Glomerular visceral epithelial cell (primary cell): ENCODE data around the gene NGEF.

Experiments
- DNase-seq: peaks from one replicate; pipeline ENCODE4 v3.0.0-alpha.2; 2016; ENCODE audit errors: extremely low spot score

Gene NGEF

DNA sequence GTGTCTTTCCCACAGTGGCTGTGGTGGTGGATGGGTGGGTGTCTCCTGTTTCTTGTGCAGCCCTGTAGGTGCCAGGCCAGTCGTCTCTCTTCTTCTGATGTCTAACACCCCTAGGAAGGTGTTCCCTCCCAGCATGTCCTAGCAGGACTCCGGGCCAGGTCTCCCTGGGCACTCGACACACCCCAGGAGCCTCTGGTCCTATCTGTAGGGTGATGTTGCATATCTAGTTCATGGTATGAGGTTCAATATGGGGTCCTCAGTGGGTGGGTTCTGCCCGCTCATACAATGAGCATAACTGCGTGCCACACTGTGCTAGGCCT lies 14.4 kb downstream of the NGEF start:
- no peak for DNase-seq

DNA sequence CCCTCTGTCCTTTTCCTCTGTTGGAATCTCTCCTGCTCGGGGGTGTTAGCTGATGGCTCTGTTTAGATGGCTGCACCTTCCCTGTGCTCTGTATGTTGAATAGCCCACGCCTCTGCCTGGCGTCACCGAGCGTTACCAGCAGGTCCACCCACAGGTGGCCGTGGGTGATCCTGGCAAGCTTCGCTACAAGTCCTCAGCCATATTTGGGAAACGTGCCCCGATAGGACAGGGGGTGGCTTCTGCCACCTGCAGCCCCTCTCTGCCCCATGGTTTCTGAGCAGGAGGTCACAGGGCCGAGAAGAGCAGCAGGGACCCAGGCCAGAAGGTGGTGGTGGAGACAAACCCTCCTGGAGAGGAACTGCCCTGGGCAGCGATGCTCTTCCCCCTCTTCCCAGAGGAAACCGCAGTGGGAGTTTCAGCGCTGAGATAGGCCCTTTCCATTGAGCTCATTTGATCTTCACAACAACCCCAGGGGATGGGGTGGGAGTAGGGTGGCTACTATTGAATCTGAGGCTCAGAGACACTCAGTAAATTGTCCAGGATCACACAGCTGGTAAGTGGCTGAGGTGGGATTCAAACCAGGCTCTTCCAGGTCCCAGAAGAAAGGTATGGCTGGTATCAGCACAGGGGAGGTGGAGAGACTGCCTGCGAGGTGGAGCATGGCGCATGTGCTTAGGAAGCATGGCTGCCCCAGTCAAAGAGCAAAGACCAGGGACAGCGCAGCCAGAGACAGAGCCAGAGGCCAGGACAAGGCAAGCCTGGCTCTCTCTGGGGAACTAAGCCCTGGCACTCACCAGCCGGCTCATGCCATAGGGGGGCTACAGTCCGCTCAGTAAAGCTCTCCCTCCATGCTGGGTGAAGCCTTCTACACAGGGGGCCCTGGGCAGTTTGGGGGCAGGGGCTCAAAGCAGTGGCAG lies 15.0 kb downstream of the NGEF start:
- no peak for DNase-seq

DNA sequence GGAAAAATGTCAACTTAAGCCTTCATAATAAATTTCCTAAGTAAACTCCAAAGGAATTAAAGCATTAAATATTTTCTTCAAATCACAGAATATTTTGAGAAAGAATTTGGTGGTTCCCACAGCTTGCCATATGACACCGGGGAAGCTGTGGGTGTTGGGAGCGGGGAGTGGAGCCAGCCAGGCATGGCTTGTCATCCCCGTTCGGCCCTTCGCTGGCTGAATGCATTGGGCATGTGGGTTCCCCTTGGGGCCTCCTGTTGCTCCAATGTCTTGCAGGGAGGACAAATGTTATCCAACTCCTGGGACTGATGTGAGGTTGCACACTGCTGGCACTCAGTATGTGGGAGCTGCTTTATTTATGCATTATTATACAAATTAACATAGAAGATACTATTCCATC lies 18.6 kb downstream of the NGEF start:
- DNase-seq: no peak

DNA sequence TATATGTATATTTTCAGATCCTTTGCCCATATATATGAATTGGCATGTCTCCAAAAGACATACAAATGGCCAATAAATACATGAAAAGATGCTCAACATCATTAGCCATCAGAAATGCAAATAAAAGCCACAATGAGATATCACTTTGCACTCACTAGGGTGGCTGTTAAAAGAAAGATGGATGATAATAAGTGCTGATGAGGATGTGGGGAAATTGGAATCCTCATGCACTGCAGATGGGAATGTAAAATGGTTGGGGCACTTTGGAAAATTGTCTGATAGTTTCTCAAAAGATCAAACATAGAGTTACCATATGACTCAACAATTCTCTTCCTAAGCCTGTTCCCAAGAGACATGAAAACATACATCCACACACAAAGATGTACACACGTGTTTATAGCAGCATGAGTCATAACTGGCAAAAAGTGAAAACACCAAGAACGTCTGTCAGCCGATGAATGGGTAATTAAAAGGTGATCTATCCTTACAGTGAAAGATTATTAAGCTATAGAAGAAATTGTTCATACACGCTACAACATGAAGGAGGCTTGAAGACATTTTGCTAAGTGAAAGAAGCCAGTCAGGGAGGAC lies 19.7 kb downstream of the NGEF start:
- DNase-seq: no peak

DNA sequence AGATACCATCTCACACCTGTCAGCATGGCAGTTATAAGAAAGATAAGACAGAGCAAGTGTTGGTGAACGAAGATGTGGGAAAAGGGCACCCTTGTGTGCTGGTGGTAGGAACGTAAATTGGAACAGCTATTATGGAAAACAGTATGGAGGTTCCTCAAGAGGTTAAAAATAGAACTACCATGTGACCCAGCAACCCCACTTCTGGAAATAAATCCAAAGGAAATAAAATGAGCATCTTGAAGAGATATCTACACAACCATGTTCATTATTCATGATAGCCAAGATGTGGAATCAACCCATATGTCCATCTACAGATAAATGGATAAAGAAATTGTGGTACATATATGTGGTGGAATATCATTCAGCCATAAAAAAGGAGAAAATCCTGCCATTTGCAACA lies 26.9 kb downstream of the NGEF start:
- DNase-seq: no peak

DNA sequence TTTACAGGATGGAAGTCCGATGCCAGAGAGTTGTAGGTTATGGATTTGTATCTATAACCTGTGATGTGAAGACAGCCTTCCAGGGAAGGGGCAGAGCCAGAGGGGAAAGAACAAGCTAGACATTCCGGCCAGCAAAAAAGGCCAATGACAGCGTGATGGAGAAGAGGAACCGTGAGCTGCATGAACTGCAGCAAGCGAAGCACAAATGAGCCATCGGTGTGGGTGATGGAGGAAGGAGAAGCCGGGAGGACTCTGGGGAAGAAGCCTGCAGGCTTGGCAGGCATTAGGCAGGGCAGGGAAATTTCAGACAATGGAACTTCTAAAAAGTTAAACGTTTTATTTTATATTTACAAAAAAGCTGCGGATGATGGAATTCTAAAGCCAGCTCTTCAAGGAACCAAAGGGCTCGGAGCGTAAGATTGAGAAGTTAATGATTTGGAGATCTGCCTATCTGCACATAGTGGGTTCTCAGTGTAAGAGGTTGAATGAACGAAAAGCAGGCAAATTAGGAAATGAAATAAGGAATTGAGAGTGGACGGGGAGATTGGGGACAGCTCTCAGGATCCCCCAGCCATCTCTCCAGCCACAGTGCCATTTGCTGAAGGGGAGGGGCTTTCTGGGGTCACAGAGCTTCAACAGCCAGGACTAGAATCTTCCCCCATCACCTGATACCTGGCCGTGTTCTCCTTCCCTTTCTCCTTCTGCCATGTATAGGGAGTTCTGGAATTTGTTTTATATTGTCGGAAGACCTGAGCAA lies 28.4 kb downstream of the NGEF start:
- DNase-seq: no peak

DNA sequence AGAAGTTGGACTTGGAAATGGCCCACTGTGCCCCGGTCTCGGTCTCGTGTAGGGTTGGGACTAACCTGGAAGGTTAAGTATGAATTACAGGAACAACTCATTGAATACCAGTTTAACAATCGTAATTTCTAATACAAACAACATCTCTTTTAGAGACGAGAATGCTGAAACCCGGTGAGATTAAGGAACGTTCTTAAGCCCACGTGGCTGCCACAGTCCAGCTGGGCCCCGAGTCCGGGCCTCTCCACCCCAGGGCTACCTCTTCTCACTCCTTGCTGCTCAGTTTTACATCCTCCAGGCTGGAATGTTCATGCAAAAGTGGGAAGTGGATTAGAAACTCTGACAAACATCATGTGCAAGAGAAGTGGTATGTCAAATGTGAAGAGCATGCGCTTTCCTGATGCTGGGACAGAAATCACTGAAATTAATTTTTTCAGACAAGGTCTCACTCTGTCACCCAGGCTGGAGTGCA lies 29.4 kb downstream of the NGEF start:
- no peak for DNase-seq

DNA sequence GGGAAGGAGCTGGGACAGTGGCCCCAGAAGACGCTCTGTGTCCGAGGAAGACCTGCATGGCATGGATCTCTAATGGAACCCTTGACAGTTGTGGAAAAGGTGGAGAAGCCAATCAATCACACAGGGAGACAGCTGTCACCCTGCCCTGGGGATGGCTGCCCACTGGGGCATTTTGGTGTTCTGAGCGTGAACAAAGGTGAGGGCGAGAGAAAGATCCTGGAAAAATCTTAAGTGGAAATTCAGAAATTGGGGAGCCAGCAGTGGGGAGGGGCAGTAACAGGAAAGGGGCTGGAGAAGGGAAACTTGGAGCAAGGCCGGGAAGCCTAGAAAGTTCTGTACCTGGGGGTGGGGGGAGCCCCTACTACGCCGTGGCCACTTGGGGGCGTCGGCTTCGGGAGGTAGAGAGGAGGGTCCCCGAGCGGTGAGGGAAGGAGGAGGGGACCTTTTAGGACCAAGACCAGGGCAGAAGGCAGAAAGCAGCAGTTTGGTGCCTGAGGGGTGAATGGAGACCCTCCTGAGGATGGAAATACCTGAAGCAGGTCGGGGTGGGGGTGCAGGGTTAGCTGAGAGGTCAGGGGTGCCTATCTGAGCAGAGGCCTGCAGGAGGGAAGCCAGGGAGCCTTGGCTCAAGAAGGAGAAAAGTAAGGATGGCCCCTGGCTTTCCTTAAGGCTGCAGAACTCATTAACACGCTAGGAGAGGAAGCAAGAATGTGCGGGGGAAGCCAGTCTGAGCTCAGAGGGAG lies 30.0 kb downstream of the NGEF start:
- no peak for DNase-seq

DNA sequence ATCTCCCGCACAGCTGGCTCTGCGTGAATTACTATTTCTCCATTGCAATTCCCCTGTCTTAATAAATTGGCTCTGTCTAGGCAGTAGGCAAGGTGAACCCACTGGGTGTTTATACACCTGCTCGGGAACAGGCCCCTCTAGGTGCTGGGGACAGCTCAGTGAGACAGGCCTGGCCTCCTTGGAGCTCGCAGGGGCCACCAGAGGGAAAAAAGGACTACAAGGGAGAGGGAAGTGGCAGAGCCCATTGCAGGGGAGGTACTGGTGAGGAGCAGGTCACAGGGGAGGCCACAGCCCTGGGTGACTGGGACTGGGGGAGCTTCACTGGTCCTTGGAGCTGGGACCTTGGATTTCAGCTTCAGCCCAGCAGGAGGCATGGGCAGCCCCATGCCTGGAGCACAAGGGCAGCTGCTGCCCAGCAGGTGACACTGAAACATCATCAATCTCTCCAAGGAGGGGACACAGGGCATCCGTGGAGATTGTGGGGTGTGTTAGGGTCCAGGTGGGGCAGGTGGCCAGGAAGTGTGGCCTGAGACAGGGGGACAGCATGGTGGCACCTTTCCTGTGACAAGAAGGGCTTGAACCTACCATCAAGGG lies 31.2 kb downstream of the NGEF start:
- DNase-seq: no peak

DNA sequence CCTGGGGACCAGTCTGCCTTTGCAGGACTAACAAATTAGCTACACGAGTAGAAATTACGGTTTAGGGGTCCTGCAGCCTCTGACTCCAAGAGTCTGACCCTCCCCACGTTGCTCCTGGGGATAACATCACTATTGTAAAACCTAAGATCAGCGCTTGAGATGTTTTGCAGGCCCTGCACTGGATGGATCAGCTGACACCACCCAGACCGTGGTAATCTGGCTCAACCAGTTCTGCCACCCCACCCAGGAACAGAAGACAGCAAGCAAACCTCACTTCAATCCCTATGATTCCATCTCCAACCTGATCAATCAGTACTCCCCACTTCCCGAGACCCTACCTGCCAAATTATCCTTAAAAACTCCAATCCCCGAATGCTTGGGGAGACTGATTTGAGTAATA lies 31.7 kb downstream of the NGEF start:
- DNase-seq: no peak

DNA sequence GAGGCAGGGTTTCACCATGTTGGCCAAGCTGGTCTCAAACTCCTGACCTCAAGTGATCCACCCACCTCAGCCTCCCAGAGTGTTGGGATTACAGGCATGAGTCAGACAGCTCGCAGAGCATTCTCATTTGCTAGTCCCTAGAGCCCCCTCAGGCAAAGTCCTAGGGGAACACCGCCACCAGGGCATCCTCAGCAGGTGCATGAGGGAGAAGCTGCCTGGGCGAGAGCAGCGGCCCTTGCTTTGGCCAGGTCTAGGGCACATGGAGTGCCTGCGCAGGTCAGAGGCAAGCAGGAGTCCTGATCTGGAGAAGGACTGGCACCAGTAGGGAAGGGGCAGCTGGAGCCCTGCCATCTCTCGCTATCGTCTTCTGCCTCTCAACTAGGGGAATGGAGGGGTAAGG lies 32.4 kb downstream of the NGEF start:
- peak; percentile 44 for DNase-seq

DNA sequence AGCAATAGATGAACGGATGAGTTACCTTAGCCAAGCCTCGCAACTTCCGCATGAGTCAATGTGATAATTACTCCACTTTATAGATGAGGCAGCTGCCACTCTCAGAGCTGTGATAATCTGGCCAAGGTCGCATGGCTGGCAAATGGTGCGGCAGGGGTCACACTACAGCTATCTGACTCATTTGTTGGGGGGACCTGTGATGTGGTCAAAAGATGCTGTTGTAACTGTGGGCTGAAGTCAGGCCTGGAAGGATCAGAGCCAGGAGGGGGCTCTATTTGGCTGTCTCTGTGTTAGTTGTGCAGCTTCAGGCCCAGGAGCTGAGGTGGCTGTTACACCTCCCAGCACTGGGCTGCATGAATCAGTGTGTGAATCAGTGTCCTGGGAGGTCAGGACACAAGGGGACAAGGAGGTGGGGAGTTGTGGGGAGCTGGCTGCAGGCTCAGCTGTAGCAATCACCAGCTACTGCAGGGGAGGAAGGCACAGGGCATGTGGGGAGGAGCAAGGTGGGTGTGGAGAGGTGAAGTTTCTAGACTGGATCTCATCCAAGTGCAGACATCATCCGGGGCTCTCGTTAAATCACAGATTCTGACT lies 33.1 kb downstream of the NGEF start:
- peak; percentile 90 for DNase-seq

DNA sequence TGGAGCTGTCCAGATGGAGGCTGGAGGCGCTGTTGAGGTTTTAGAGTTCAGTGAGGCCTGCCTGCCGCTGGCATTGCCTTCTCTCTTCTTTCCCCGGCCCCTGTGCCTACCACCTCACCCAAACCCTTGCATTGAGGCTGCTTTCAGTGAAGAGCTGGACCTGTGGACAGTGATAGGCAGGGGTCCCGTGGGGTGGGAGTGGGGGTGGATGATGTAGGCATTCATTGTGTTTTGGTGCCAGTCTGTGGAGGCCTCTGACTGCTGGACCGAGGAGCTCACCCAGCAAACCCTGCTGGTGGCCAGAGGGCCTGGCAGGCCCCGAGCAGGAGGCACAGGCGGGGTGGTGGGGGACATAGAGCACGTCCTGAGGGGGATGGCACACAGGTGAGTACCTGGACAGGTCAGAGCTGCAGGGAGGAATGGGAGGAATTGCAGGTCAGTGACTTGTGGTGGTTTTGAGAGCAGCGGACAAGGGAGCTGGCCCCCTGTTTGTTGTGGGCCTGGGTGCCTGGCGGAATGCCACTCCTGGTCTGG lies 35.6 kb downstream of the NGEF start:
- DNase-seq: no peak

DNA sequence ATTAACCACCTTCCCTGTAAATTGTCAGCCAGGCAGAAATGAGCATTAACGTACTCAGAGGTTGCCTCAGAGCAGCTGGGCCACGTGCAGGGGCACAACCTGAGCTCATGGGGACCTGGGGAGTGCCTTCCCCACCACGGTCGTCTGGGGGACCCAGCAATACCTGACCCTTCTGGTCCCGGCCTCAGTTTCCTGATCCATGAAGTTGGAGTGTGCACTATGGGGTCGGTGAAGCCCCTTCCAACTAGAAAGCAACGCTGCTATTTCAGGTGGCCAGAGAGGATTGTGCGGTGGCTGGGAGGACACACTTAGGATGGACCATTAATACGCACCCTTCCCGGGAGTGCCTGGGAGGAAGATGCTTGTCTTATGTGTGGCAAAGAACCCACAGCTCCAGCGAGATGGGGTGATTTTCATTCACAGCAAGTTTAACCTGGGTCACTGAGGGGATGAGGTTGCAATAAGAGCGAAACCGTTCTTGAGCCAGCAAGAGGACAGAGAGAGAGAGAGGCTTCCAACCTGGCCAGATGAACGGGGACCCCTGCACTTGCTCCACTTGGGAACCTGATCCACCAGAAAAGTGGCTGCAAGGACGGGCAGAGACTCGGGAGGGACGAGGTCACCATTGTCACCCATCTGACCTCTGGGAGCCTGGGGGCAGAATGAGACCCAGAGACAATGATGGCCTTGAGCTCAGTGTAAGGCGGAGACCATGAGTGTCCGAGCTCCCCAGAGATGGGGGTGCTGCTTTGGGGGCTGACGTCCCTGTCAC lies 36.2 kb downstream of the NGEF start:
- DNase-seq: no peak

DNA sequence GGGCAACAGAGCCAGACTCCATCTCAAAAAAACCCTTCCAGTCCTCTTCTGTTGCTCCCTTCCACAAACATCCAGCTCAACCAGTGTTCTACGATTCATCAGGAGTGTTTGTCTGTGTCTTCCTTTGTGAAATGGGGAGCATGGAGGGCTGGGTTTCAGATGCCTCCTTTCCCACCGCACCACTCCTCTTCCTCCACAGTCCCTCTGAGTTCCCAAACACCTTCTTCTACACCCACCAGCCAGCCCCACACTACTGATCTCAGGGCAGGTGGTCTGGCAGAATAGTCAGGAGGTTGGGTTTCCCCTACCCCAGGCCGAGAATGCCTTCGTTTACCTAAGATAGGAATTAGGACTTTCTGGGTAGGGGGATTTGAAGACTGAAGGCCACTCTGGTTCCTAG lies 36.9 kb downstream of the NGEF start:
- DNase-seq: no peak

DNA sequence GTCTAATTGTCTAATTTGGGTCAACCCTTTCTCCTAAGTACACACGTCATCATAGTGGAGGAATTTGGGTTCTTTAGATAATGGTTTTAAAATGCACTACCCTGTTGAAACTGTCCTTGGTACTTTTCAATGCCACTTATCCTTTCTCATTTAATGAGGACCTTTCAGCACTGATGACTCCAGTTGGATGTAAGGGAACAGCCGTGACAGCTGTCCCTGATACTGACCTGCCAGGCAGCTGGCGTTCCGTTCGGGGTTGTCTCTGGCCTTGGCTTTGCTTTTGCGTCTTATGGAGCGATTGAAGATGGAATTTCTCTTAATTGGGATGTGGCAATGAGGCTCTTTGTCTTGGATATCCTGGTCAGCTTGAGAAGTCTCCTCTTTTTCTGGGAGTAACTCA lies 38.7 kb downstream of the NGEF start:
- no peak for DNase-seq

DNA sequence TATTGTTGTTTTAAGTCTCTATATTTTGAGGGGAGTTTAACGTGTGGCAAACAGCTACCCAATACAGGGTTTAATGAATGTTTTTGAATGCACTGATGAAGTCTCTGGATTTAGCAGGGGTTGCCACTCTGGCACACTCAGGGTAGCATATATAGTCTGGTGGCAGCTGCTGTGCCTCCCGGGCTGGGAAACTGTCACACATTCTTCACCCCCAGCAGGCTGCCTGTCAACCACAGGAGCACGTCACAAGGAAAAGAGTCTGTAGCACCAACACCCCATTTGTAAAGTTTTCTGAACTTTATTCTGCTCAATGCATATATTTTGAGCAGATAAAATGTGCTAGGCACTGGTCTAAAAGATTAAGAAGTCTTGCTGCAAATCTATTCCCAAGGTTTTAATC lies 39.3 kb downstream of the NGEF start:
- DNase-seq: no peak

DNA sequence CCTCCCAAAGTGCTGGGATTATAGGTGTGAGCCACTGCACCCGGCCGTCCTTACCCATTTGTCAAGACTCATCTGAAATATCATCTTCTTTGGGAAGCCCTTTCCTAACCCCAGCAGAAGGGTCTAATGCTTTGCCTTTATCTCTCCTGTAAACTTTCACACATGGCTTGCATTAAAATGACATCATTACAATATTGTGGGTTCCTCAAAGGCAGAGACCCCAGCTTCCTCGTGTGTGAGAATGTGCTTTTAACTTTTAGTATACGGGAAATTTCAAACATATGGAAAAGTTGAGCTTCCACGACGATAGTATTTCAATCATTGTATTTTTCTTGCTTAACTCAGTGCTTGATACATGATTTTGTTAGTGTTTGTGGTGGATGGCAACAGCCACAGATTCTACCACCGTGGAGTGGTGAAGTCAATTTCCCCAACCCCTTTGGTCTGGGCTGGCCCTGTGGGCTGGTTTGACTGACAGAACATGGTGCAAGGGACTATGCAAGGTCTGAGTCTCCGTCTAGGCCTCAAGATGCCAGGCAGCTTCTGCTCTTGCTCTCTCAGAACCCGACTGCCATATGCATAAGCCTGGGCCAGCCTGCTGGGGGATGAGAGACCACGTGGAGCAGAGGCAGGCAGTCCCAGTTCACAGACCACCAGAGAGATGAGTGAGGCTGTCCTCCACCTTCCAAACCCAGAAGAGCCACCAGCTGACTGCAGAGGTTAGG lies 39.9 kb downstream of the NGEF start:
- DNase-seq: no peak

DNA sequence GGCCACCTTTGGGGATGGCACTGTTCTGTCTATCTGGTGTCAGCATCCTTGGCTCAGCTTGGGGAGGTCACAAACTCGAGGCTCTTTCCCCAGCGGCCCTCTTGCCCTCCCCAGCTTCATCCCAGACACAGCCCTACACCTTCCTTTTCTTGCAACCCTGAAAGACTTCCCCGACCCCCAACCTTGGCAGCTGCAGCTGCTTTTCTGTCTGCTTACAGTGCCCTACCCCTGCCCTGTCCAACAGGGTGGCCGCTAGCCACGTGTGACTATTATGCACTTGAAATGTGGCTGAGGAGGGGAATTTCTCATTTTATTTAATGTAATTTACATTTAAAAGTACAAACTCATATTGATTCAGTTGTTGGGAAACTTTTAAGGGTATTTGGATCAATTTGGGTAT lies 41.3 kb downstream of the NGEF start:
- DNase-seq: no peak

DNA sequence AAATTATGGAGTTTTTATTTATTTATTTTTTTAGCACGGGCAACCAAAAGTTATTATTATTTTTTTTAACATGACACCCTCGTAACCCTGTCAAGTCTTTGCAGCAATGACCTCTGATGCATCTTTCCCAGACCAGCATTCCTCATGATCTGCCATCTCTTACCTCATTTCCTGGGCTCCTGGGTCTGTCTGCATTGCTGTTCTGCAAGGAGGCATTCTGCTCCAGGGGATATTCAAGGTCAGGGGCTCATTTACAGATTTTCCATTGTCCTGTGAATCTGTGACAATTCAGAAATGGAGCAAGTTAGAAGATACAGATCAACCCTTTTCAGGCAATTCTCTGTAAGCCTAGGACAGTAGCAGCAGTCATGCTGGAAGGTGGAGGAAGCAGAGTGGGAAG lies 43.0 kb downstream of the NGEF start:
- DNase-seq: no peak
